H1 (cell line): Measurements from ENCODE around the gene NOLC1. TPM values are rescaled to one million over a fixed set of nuclear protein-coding genes. Genes with fewer than 3 reads are reported as not detected.
A peak's percentile ranks its signal among the peaks of the same experiment; 100 is the strongest.

Source experiments
- BRCA1 ChIP-seq: IDR thresholded peaks from 2 replicates; pipeline ENCODE4 v1.6.1; 2012; ENCODE audit warnings: low read depth, low read length, improper control_type of control experiment
- CTCF ChIP-seq, 3 experiments: IDR thresholded peaks; 1 replicate in 2 of 3; 2 replicates in 1 of 3; pipeline versions ENCODE4 v1.5.1 to v1.6.1; 2011; ENCODE audit warnings: low read length in 3 of 3, mild to moderate bottlenecking in 3 of 3, inconsistent platforms in 2 of 3, low read depth in 1 of 3, moderate library complexity in 1 of 3; ENCODE audit not compliant: insufficient read depth in 1 of 3; ENCODE audit errors: control extremely low read depth in 1 of 3
- EGR1 ChIP-seq: IDR thresholded peaks from 2 replicates; pipeline ENCODE4 v1.6.1; 2011; ENCODE audit warnings: low read depth, low read length, borderline replicate concordance
- GABPA ChIP-seq: IDR thresholded peaks from 2 replicates; pipeline ENCODE4 v1.6.1; 2011; ENCODE audit warnings: mild to moderate bottlenecking, low read length, moderate library complexity, borderline replicate concordance; ENCODE audit not compliant: insufficient read depth
- HDAC6 ChIP-seq: IDR thresholded peaks from one replicate; pipeline ENCODE4 v1.7.1; 2012; ENCODE audit warnings: low read depth, mild to moderate bottlenecking, inconsistent platforms, low read length, moderate library complexity
- KDM1A ChIP-seq: fragments of 200-600, 300-600 bp; sonication (generic); IDR thresholded peaks from 2 replicates; pipeline ENCODE4 v1.7.1; 2016; ENCODE audit warnings: mild to moderate bottlenecking, low read length, borderline replicate concordance
- KDM4A ChIP-seq: IDR thresholded peaks from one replicate; pipeline ENCODE4 v1.7.1; 2012; ENCODE audit warnings: low read depth, mild to moderate bottlenecking, moderate library complexity, low read length, inconsistent platforms; ENCODE audit not compliant: severe bottlenecking
- MAFK ChIP-seq: IDR thresholded peaks from 2 replicates; pipeline ENCODE4 v1.6.1; 2012; ENCODE audit warnings: low read depth, mild to moderate bottlenecking, improper control_type of control experiment, low read length
- POLR2A ChIP-seq, 2 experiments: IDR thresholded peaks; 1 replicate in 1 of 2; 2 replicates in 1 of 2; pipeline ENCODE4 v1.6.1; 2011; ENCODE audit warnings: low read depth in 2 of 2, low read length in 2 of 2, mild to moderate bottlenecking in 2 of 2; ENCODE audit errors: control extremely low read depth in 1 of 2
- POLR2AphosphoS5 ChIP-seq: IDR thresholded peaks from 2 replicates; pipeline ENCODE4 v1.6.1; 2011; ENCODE audit warnings: low read depth, low read length
- POU5F1 ChIP-seq: IDR thresholded peaks from 2 replicates; pipeline ENCODE4 v1.6.1; 2011; ENCODE audit warnings: low read depth, mild to moderate bottlenecking, low read length, moderate library complexity
- RAD21 ChIP-seq, 2 experiments: IDR thresholded peaks in 1 of 2; conservative IDR thresholded peaks in 1 of 2; 2 replicates each; pipeline ENCODE4 v1.6.1; 2011; ENCODE audit warnings: low read depth in 2 of 2, low read length in 2 of 2, improper control_type of control experiment in 1 of 2, inconsistent platforms in 1 of 2, mild to moderate bottlenecking in 1 of 2, moderate library complexity in 1 of 2
- RBBP5 ChIP-seq: IDR thresholded peaks from 2 replicates; pipeline ENCODE4 v1.7.1; 2012; ENCODE audit warnings: low read depth, mild to moderate bottlenecking, inconsistent platforms, low read length, moderate library complexity, borderline replicate concordance
- SAP30 ChIP-seq: fragments of 300-600 bp; sonication (generic); IDR thresholded peaks from 2 replicates; pipeline ENCODE4 v1.7.1; 2012; ENCODE audit warnings: low read length, moderate library complexity, mild to moderate bottlenecking, inconsistent platforms; ENCODE audit not compliant: insufficient read depth, insufficient replicate concordance
- SP2 ChIP-seq: IDR thresholded peaks from 2 replicates; pipeline ENCODE4 v1.6.1; 2012; ENCODE audit warnings: mild to moderate bottlenecking, low read length, inconsistent platforms
- TBP ChIP-seq: IDR thresholded peaks from 2 replicates; pipeline ENCODE4 v1.6.1; 2011; ENCODE audit warnings: low read depth, low read length, improper control_type of control experiment
- ZNF274 ChIP-seq: IDR thresholded peaks from 2 replicates; pipeline ENCODE4 v1.7.0; 2012; ENCODE audit warnings: low read length, borderline replicate concordance; ENCODE audit errors: extremely low read depth
- polyA plus RNA-seq, 7 experiments: library from polyadenylated mRNA; depleted of rRNA in 3 of 7; stranded (reverse) in 5 of 7; unstranded in 2 of 7; fragments of >200 nt in 5 of 7; fragments of 200-250 nt in 2 of 7; gene quantifications; 1 replicate in 5 of 7; 2 replicates in 1 of 7; 4 replicates in 1 of 7; pipeline versions ENCODE4 v1.2.1 to v1.2.3, GENCODE V29; 2011 to 2013; ENCODE audit warnings: missing spikeins in 2 of 7, mixed read lengths in 2 of 7
- total RNA-seq: library from RNA; stranded (reverse); fragmentation: NEBNext Ultra II Directional; extraction: Animal tissue kit (Norgen Biotek cat#: 25700); gene quantifications from 2 replicates; pipeline ENCODE4 v1.2.1, GENCODE V29; 2021
- TF ChIP-seq, protein P1 (sequence below): IDR thresholded peaks from 2 replicates; pipeline ENCODE4 v1.6.1; 2012; ENCODE audit warnings: inconsistent platforms
- TF ChIP-seq, protein P2 (sequence below): IDR thresholded peaks from 2 replicates; pipeline ENCODE4 v1.6.1; 2012; ENCODE audit warnings: low read length, inconsistent platforms

Gene NOLC1
- total and polyA plus RNA-seq, 2 of the 8 experiments (the other 6 are each of a cell fraction or from before 2014, with no cell fraction given): 86.3 to 191 TPM

GRCh38 chr10:102114861-102115618 is 37.1 kb upstream of the NOLC1 start (continued):
- no peak for TF ChIP-seq CTCF (IDR thresholded peaks at IDR 0.05; ENCODE audit: control extremely low read depth in 1 of 3, insufficient read depth in 1 of 3, low read depth in 1 of 3, low read length in 3 of 3)
- no peak for TF ChIP-seq HDAC6
- TF ChIP-seq KDM4A: no peak
- no peak for TF ChIP-seq KDM1A
- no peak for TF ChIP-seq SP2
- TF ChIP-seq, protein P1, sequence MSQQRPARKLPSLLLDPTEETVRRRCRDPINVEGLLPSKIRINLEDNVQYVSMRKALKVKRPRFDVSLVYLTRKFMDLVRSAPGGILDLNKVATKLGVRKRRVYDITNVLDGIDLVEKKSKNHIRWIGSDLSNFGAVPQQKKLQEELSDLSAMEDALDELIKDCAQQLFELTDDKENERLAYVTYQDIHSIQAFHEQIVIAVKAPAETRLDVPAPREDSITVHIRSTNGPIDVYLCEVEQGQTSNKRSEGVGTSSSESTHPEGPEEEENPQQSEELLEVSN: no peak
- peak; percentile 64; the same call in 1 of the 2 replicates for TF ChIP-seq TBP
- no peak for TF ChIP-seq GABPA
- TF ChIP-seq POU5F1: no peak
- no peak for TF ChIP-seq ZNF274
- TF ChIP-seq EGR1: 0 out of 2 replicates have a peak, but pooled peaks have one; percentile 22
- no peak for TF ChIP-seq RBBP5
- TF ChIP-seq MAFK: no peak
- no peak for TF ChIP-seq BRCA1
- no peak for TF ChIP-seq SAP30
- TF ChIP-seq POLR2AphosphoS5: peak; percentile 87
- TF ChIP-seq, protein P2, sequence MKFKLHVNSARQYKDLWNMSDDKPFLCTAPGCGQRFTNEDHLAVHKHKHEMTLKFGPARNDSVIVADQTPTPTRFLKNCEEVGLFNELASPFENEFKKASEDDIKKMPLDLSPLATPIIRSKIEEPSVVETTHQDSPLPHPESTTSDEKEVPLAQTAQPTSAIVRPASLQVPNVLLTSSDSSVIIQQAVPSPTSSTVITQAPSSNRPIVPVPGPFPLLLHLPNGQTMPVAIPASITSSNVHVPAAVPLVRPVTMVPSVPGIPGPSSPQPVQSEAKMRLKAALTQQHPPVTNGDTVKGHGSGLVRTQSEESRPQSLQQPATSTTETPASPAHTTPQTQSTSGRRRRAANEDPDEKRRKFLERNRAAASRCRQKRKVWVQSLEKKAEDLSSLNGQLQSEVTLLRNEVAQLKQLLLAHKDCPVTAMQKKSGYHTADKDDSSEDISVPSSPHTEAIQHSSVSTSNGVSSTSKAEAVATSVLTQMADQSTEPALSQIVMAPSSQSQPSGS: no peak
- TF ChIP-seq POLR2A (IDR thresholded peaks at IDR 0.05; ENCODE audit: control extremely low read depth in 1 of 2, low read depth in 2 of 2, low read length in 2 of 2): peak; percentile 78 to 88
- no peak for TF ChIP-seq RAD21 (IDR thresholded peaks at IDR 0.05 in 1 of 2, conservative IDR thresholded peaks at IDR 0.05 in 1 of 2; ENCODE audit: low read depth in 2 of 2, low read length in 2 of 2)
